Endodermal cell (in vitro differentiated cells): Measurements from ENCODE around the gene NTN3. TPM values are rescaled to one million over a fixed set of nuclear protein-coding genes. Genes with fewer than 3 reads are reported as not detected.

ENCODE experiments used
- DNase-seq: peaks from one replicate; pipeline ENCODE4 v3.0.0-alpha.2; 2017
- H3K27ac ChIP-seq: 2 replicates; pipeline ENCODE4 v1.5.1; 2013; ENCODE audit warnings: mild to moderate bottlenecking, low read depth, low read length, moderate library complexity
- H3K27me3 ChIP-seq: 2 replicates; pipeline ENCODE4 v1.6.1; 2013; ENCODE audit warnings: mild to moderate bottlenecking, low read length, moderate library complexity; ENCODE audit not compliant: insufficient read depth, control insufficient read depth, poor library complexity, severe bottlenecking
- H3K36me3 ChIP-seq: 2 replicates; pipeline ENCODE4 v1.7.0; 2013; ENCODE audit warnings: mild to moderate bottlenecking, low read length, moderate library complexity; ENCODE audit not compliant: control insufficient read depth, insufficient read depth
- H3K4me1 ChIP-seq: one replicate; pipeline ENCODE4 v1.7.0; 2013; ENCODE audit warnings: low read length; ENCODE audit not compliant: control insufficient read depth, insufficient read depth
- H3K4me3 ChIP-seq: 2 replicates; pipeline ENCODE4 v1.5.1; 2013; ENCODE audit warnings: mild to moderate bottlenecking, low read length, moderate library complexity
- H3K9ac ChIP-seq: 2 replicates; pipeline ENCODE4 v1.6.1; 2013; ENCODE audit warnings: mild to moderate bottlenecking, low read length, moderate library complexity; ENCODE audit not compliant: poor library complexity, severe bottlenecking; ENCODE audit errors: extremely low read depth
- H3K9me3 ChIP-seq: 2 replicates; pipeline ENCODE4 v1.6.1; 2013; ENCODE audit warnings: mild to moderate bottlenecking, low read length, moderate library complexity; ENCODE audit not compliant: control insufficient read depth
- H3K27ac Mint-ChIP-seq: 2 replicates; pipeline ENCODE4 v1.8.0; 2020; ENCODE audit warnings: mixed read lengths
- H3K27me3 Mint-ChIP-seq: 2 replicates; pipeline ENCODE4 v1.8.0; 2021; ENCODE audit warnings: mild to moderate bottlenecking, mixed read lengths; ENCODE audit not compliant: insufficient read depth
- H3K36me3 Mint-ChIP-seq: 2 replicates; pipeline ENCODE4 v1.8.0; 2020; ENCODE audit warnings: low read depth, mixed read lengths
- H3K4me1 Mint-ChIP-seq: 2 replicates; pipeline ENCODE4 v1.8.0; 2020; ENCODE audit warnings: mixed read lengths
- H3K4me3 Mint-ChIP-seq: 2 replicates; pipeline ENCODE4 v1.8.0; 2020; ENCODE audit warnings: mild to moderate bottlenecking, moderate library complexity, mixed read lengths
- H3K9me3 Mint-ChIP-seq: 2 replicates; pipeline ENCODE4 v1.8.0; 2020; ENCODE audit warnings: mild to moderate bottlenecking, mixed read lengths
- CTCF ChIP-seq: fragments of 200-600 bp; sonication (generic); conservative IDR thresholded peaks from 2 replicates; pipeline ENCODE4 v1.5.0; 2021; ENCODE audit warnings: antibody characterized with exemption, mild to moderate bottlenecking
- WGBS, 2 experiments: methylation state at CpG; one replicate each; pipeline versions ENCODE4 v1.1.5 to v1.1.7; 2013; ENCODE audit warnings: missing lambda C conversion rate in 2 of 2, mixed read lengths in 1 of 2; ENCODE audit not compliant: insufficient coverage in 1 of 2, insufficient read length in 1 of 2; 5-methylcytosine and 5-hydroxymethylcytosine counted together
- total RNA-seq, 2 donors: library from RNA; stranded (reverse); fragmentation: NEBNext Ultra II Directional in 1 of 2; extraction: Animal tissue kit (Norgen Biotek cat#: 25700) in 1 of 2; gene quantifications; 2 replicates in 1 of 2; 3 replicates in 1 of 2; pipeline ENCODE4 v1.2.1, GENCODE V29; 2021

Gene NTN3
- total RNA-seq, 2 donors from 2014 or later = 0.48 to 0.62 TPM

- Mint-ChIP-seq H3K27ac (no peak overlapping the region), H3K9me3 (no peaks in the 10 kb centered on the region), H3K4me1 (peaks cover 6% of the 10 kb centered on the region), H3K4me3 (no peak overlapping the region), H3K27me3 (peaks cover 40% of the 10 kb centered on the region), H3K36me3 (no peaks in the 10 kb centered on the region)
- Histone ChIP-seq H3K9me3 (no peaks in the 10 kb centered on the region), H3K36me3 (no peaks in the 10 kb centered on the region), H3K4me1 (peaks cover 11% of the 10 kb centered on the region), H3K27me3 (peaks cover 32% of the 10 kb centered on the region), H3K27ac (no peak overlapping the region), H3K9ac (no peak overlapping the region), H3K4me3 (no peak overlapping the region)
- 60 to 62% methylated on average over 7 to 9 of the region's 9 CpGs for WGBS, 2 experiments
- TF ChIP-seq CTCF = no peak
- peak; percentile 68 for DNase-seq
Measured at GRCh38 chr16:2470603-2471015, 488 bp upstream of the NTN3 start.

GRCh38 chr16:2471653-2472487 lies 773 bp downstream of the NTN3 start:
- Histone ChIP-seq H3K36me3 (no peaks in the 10 kb centered on the region), H3K4me3 (no peak overlapping the region), H3K9ac (no peak overlapping the region), H3K4me1 (peaks cover 14% of the 10 kb centered on the region), H3K27ac (no peak overlapping the region), H3K9me3 (no peaks in the 10 kb centered on the region), H3K27me3 (peaks cover 43% of the 10 kb centered on the region)
- H3K27ac Mint-ChIP-seq = no peak overlapping the region
- H3K27me3 Mint-ChIP-seq = peaks cover 49% of the 10 kb centered on the region
- H3K36me3 Mint-ChIP-seq = no peaks in the 10 kb centered on the region
- no peaks in the 10 kb centered on the region for H3K9me3 Mint-ChIP-seq
- no peak overlapping the region for H3K4me3 Mint-ChIP-seq
- WGBS, 2 experiments = 58 to 72% methylated on average over 16 to 61 of the region's 61 CpGs
- TF ChIP-seq CTCF = no peak
- peaks cover 6% of the 10 kb centered on the region for H3K4me1 Mint-ChIP-seq
- no peak for DNase-seq

GRCh38 chr16:2472488-2472864 lies 1.4 kb downstream of the NTN3 start:
- H3K9me3 ChIP-seq = no peaks in the 10 kb centered on the region
- no peaks in the 10 kb centered on the region for H3K36me3 Mint-ChIP-seq
- H3K27ac ChIP-seq = no peak overlapping the region
- peaks cover 6% of the 10 kb centered on the region for H3K4me1 Mint-ChIP-seq
- H3K27me3 ChIP-seq = peaks cover 43% of the 10 kb centered on the region
- H3K27ac Mint-ChIP-seq = no peak overlapping the region
- WGBS, 2 experiments = 91 to 95% methylated on average over 24 to 27 of the region's 27 CpGs
- no peaks in the 10 kb centered on the region for H3K9me3 Mint-ChIP-seq
- H3K4me3 Mint-ChIP-seq = no peak overlapping the region
- H3K9ac ChIP-seq = no peak overlapping the region
- no peak overlapping the region for H3K4me3 ChIP-seq
- H3K27me3 Mint-ChIP-seq = peaks cover 47% of the 10 kb centered on the region
- H3K4me1 ChIP-seq = peaks cover 14% of the 10 kb centered on the region
- no peaks in the 10 kb centered on the region for H3K36me3 ChIP-seq
- DNase-seq = no peak
- TF ChIP-seq CTCF = no peak
